Vagina (tissue), 2 donors: Measurements from ENCODE around the gene SENP6. TPM values are rescaled to one million over a fixed set of nuclear protein-coding genes. Genes with fewer than 3 reads are reported as not detected.
A peak's percentile ranks its signal among the peaks of the same experiment; 100 is the strongest.

Experiments used
- DNase-seq, 2 donors: peaks; one replicate each; pipeline ENCODE4 v3.0.0-alpha.2; 2017; ENCODE audit errors: extremely low spot score in 2 of 2
- H3K27ac ChIP-seq: fragments of 200-600 bp; sonication (generic); one replicate; pipeline ENCODE4 v1.5.1; 2019
- H3K27me3 ChIP-seq: fragments of 200-600 bp; sonication (generic); one replicate; pipeline ENCODE4 v1.5.1; 2019
- H3K36me3 ChIP-seq, 2 donors: fragments of 200-600 bp; sonication (generic); one replicate each; pipeline ENCODE4 v1.5.1; 2017 to 2019
- H3K4me1 ChIP-seq: fragments of 200-600 bp; sonication (generic); one replicate; pipeline ENCODE4 v1.5.1; 2019
- H3K4me3 ChIP-seq, 2 donors: fragments of 200-600 bp; sonication (generic); 1 replicate in 1 of 2; 2 replicates in 1 of 2; pipeline ENCODE4 v1.5.1; 2016 to 2019
- H3K9me3 ChIP-seq: fragments of 200-600 bp; sonication (generic); one replicate; pipeline ENCODE4 v1.5.1; 2019
- CTCF ChIP-seq, 3 experiments: fragments of 450-650 bp in 2 of 3; fragments of 200-600 bp in 1 of 3; sonication (generic) in 1 of 3; IDR thresholded peaks; one replicate each; pipeline ENCODE4 v1.5.1; 2017 to 2019; ENCODE audit warnings: antibody characterized with exemption in 3 of 3, mild to moderate bottlenecking in 2 of 3, moderate library complexity in 2 of 3
- POLR2A ChIP-seq, 2 donors: fragments of 450-650 bp; IDR thresholded peaks; one replicate each; pipeline ENCODE4 v1.6.1; 2017; ENCODE audit warnings: antibody characterized with exemption in 2 of 2, mild to moderate bottlenecking in 2 of 2, moderate library complexity in 2 of 2
- POLR2AphosphoS5 ChIP-seq, 2 donors: sonication (generic); formaldehyde crosslinking; IDR thresholded peaks; one replicate each; pipeline ENCODE4 v1.9.0; 2017; ENCODE audit warnings: antibody characterized with exemption in 2 of 2, mild to moderate bottlenecking in 2 of 2, low read depth in 1 of 2; ENCODE audit not compliant: insufficient read depth in 1 of 2
- intact Hi-C: fragments of 100-400 bp; cut with DNase I; formaldehyde crosslinking; loops from one replicate; pipeline ENCODE4 v1.15.1; 2023
- total RNA-seq: library from RNA; depleted of rRNA; stranded (reverse); fragments of >200 nt; gene quantifications from one replicate; pipeline ENCODE4 v1.2.3, GENCODE V29; 2016

The SENP6 gene
- 78.8 TPM for total RNA-seq

GRCh38 chr6:75601304-75602245 lies at the start of gene SENP6:
Gene SENP6, plus strand, starts transcription at chr6:75601880. Its CDS starts 645 bp downstream, at chr6:75602525.
- intact Hi-C loops = no loop called here
- Histone ChIP-seq H3K9me3 (no peaks in the 10 kb centered on the region), H3K27me3 (no peaks in the 10 kb centered on the region), H3K4me3 (peak within 1 kb of the TSS; percentile 70 to 86), H3K27ac (peak within 1 kb of the TSS; percentile 99), H3K4me1 (peaks cover 55% of the 10 kb centered on the region), H3K36me3 (no peaks in the 10 kb centered on the region)
- TF ChIP-seq POLR2AphosphoS5 (IDR thresholded peaks at IDR 0.05; ENCODE audit: insufficient read depth in 1 of 2, low read depth in 1 of 2) = peak in 1 of 2 donors; percentile 83
- TF ChIP-seq CTCF (IDR thresholded peaks at IDR 0.05) = no peak
- peak in 1 of 2 donors; percentile 70 for TF ChIP-seq POLR2A (IDR thresholded peaks at IDR 0.05)
- no peak for DNase-seq

GRCh38 chr6:75556240-75556639 lies 45.4 kb upstream of the SENP6 start:
- intact Hi-C loops = no loop called here
- Histone ChIP-seq H3K36me3 (no peaks in the 10 kb centered on the region), H3K9me3 (no peaks in the 10 kb centered on the region), H3K4me3 (no peak overlapping the region), H3K27ac (no peak overlapping the region), H3K27me3 (no peaks in the 10 kb centered on the region), H3K4me1 (no peaks in the 10 kb centered on the region)
- no peak for DNase-seq
- TF ChIP-seq CTCF (IDR thresholded peaks at IDR 0.05) (no peak), POLR2A (IDR thresholded peaks at IDR 0.05) (no peak), POLR2AphosphoS5 (IDR thresholded peaks at IDR 0.05; ENCODE audit: insufficient read depth in 1 of 2, low read depth in 1 of 2) (no peak)

GRCh38 chr6:75557068-75557467 lies 44.6 kb upstream of the SENP6 start:
- no peaks in the 10 kb centered on the region for H3K27me3 ChIP-seq
- intact Hi-C loops = no loop called here
- DNase-seq = no peak
- TF ChIP-seq CTCF (IDR thresholded peaks at IDR 0.05) (no peak), POLR2AphosphoS5 (IDR thresholded peaks at IDR 0.05; ENCODE audit: insufficient read depth in 1 of 2, low read depth in 1 of 2) (no peak)
- no peak overlapping the region for H3K27ac ChIP-seq
- H3K4me1 ChIP-seq = no peaks in the 10 kb centered on the region
- no peak overlapping the region for H3K4me3 ChIP-seq
- H3K36me3 ChIP-seq = no peaks in the 10 kb centered on the region
- no peaks in the 10 kb centered on the region for H3K9me3 ChIP-seq

GRCh38 chr6:75563032-75563431 lies 38.6 kb upstream of the SENP6 start:
- intact Hi-C loops = no loop called here
- no peak for DNase-seq

More at GRCh38 chr6:75563032-75563431, 38.6 kb upstream of the SENP6 start:
- Histone ChIP-seq H3K4me1 (no peaks in the 10 kb centered on the region), H3K36me3 (no peaks in the 10 kb centered on the region), H3K4me3 (no peak overlapping the region), H3K27ac (no peak overlapping the region), H3K9me3 (peaks cover 3% of the 10 kb centered on the region), H3K27me3 (no peaks in the 10 kb centered on the region)
- TF ChIP-seq CTCF (IDR thresholded peaks at IDR 0.05) = no peak
- no peak for TF ChIP-seq POLR2AphosphoS5 (IDR thresholded peaks at IDR 0.05; ENCODE audit: insufficient read depth in 1 of 2, low read depth in 1 of 2)
- TF ChIP-seq POLR2A (IDR thresholded peaks at IDR 0.05) = no peak
